ENCODE data around the gene TIMM50. TPM values are rescaled to one million over a fixed set of nuclear protein-coding genes. Genes with fewer than 3 reads are reported as not detected.

The TIMM50 gene
- total and polyA plus RNA-seq, 2 of the 13 experiments (the other 11 are each of a cell fraction or from before 2014, with no cell fraction given): 91.1 to 92.5 TPM

DNA sequence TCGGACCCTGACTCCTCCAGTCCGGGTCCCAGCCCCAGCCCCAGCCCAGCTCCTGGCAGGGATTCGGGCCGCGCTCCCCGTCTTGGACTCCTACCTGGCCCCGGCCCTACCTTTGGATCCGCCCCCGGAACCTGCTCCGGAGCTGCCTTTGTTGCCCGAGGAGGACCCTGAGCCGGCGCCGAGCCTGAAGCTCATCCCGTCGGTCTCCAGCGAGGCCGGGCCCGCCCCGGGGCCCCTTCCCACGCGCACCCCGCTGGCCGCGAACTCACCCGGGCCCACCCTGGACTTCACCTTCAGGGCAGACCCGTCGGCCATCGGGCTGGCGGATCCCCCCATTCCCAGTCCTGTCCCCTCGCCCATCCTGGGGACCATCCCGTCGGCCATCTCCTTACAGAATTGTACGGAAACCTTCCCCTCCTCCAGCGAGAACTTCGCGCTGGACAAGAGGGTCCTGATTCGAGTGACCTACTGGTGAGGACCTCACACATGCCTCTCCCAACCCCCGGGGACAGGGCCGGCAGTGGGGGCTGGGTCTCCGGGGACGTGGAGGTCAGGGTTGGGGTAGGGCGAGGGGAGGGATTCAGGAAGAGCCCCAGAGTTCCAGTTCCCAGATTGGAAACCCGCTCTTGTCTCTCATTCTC is 35.0 kb downstream of the TIMM50 start:
- intact Hi-C loops (cut with micrococcal nuclease; ENCODE audit: unreplicated experiment): no loop called here
- no peak for DNase-seq (ENCODE audit: low spot score)
- H3K9ac ChIP-seq (ENCODE audit: insufficient read depth, low read depth, low read length): no peak overlapping the region
- H3K79me2 ChIP-seq (ENCODE audit: insufficient read depth, low read length): no peaks in the 10 kb centered on the region
- H3K4me1 ChIP-seq (ENCODE audit: insufficient read depth, low read length): peaks cover 20% of the 10 kb centered on the region
- H3K27me3 ChIP-seq (ENCODE audit: control insufficient read depth in 1 of 2, insufficient read depth in 2 of 2, low read length in 2 of 2): peaks cover 1 to 36% of the 10 kb centered on the region in 2 experiments; a peak in 4 of 5 replicates
- H2AFZ ChIP-seq (ENCODE audit: low read length): peak overlapping the region; percentile 49
- in situ Hi-C loops (cut with HindIII; ENCODE audit: extremely low pct_ligation_motif_present, low pct_unique_long_range_greater_than_20kb): no loop called here
- H3K27ac ChIP-seq (ENCODE audit: extremely low read length, insufficient read depth, low read length): no peak overlapping the region
- 5% methylated on average over 18 of the region's 44 CpGs for WGBS (ENCODE audit: low lambda C conversion rate)
- peak; percentile 47 for ATAC-seq
- BruUV-seq (replicated peaks): no TSS peak
- no peak for FAIRE-seq
- no peaks in the 10 kb centered on the region for H3K36me3 ChIP-seq (replicated peaks in 1 of 2; ENCODE audit: control insufficient read depth in 1 of 2, insufficient read depth in 2 of 2, low read length in 2 of 2)
- H3K4me3 ChIP-seq (replicated peaks in 1 of 3; ENCODE audit: insufficient read depth in 1 of 3, low read depth in 2 of 3, low read length in 3 of 3): peak overlapping the region; percentile 65 to 83 (median 66)
- ChIA-PET POLR2A (no interaction called here), CTCF (ENCODE audit: low intra/inter-chr PET ratio, low total read pairs) (no interaction called here)
- peak overlapping the region; percentile 86 for H3K4me2 ChIP-seq (ENCODE audit: low read depth, low read length)
- H3K9me3 ChIP-seq (ENCODE audit: low read length): no peaks in the 10 kb centered on the region
- H4K20me1 ChIP-seq (ENCODE audit: insufficient read depth, low read length): no peaks in the 10 kb centered on the region
- TF ChIP-seq SOX6 (IDR thresholded peaks at IDR 0.05) (no peak), SOX6 (CRISPR knock-in tag; IDR thresholded peaks at IDR 0.05) (0 out of 2 replicates have a peak, but pooled peaks have one; percentile 15), RFX3 (CRISPR knock-in tag; IDR thresholded peaks at IDR 0.05) (no peak), SALL1 (CRISPR knock-in tag; IDR thresholded peaks at IDR 0.05) (0 out of 2 replicates have a peak, but pooled peaks have one; percentile 4), MYC (CRISPR knock-in tag; IDR thresholded peaks at IDR 0.05; ENCODE audit: borderline replicate concordance) (0 out of 2 replicates have a peak, but pooled peaks have one; percentile 2), ZFY (CRISPR knock-in tag; IDR thresholded peaks at IDR 0.05) (0 out of 2 replicates have a peak, but pooled peaks have one; percentile 9), SRSF1 (optimal IDR thresholded peaks at IDR 0.05; ENCODE audit: low read depth, low read length) (no peak), ZNF777 (CRISPR knock-in tag; IDR thresholded peaks at IDR 0.05) (peak; percentile 61), ZNF263 (CRISPR knock-in tag; IDR thresholded peaks at IDR 0.05) (no peak), ZNF550 (CRISPR knock-in tag; IDR thresholded peaks at IDR 0.05; ENCODE audit: borderline replicate concordance) (no peak), ZNF547 (CRISPR knock-in tag; IDR thresholded peaks at IDR 0.05) (0 out of 2 replicates have a peak, but pooled peaks have one; percentile 47)
- TF ChIP-seq, protein P1, sequence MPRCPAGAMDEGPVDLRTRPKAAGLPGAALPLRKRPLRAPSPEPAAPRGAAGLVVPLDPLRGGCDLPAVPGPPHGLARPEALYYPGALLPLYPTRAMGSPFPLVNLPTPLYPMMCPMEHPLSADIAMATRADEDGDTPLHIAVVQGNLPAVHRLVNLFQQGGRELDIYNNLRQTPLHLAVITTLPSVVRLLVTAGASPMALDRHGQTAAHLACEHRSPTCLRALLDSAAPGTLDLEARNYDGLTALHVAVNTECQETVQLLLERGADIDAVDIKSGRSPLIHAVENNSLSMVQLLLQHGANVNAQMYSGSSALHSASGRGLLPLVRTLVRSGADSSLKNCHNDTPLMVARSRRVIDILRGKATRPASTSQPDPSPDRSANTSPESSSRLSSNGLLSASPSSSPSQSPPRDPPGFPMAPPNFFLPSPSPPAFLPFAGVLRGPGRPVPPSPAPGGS (CRISPR knock-in tag; IDR thresholded peaks at IDR 0.05): 0 out of 2 replicates have a peak, but pooled peaks have one; percentile 16
- TF ChIP-seq, protein P2, sequence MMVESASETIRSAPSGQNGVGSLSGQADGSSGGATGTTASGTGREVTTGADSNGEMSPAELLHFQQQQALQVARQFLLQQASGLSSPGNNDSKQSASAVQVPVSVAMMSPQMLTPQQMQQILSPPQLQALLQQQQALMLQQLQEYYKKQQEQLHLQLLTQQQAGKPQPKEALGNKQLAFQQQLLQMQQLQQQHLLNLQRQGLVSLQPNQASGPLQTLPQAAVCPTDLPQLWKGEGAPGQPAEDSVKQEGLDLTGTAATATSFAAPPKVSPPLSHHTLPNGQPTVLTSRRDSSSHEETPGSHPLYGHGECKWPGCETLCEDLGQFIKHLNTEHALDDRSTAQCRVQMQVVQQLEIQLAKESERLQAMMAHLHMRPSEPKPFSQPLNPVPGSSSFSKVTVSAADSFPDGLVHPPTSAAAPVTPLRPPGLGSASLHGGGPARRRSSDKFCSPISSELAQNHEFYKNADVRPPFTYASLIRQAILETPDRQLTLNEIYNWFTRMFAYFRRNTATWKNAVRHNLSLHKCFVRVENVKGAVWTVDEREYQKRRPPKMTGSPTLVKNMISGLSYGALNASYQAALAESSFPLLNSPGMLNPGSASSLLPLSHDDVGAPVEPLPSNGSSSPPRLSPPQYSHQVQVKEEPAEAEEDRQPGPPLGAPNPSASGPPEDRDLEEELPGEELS (CRISPR knock-in tag; IDR thresholded peaks at IDR 0.05): no peak
- TF ChIP-seq, protein P3, sequence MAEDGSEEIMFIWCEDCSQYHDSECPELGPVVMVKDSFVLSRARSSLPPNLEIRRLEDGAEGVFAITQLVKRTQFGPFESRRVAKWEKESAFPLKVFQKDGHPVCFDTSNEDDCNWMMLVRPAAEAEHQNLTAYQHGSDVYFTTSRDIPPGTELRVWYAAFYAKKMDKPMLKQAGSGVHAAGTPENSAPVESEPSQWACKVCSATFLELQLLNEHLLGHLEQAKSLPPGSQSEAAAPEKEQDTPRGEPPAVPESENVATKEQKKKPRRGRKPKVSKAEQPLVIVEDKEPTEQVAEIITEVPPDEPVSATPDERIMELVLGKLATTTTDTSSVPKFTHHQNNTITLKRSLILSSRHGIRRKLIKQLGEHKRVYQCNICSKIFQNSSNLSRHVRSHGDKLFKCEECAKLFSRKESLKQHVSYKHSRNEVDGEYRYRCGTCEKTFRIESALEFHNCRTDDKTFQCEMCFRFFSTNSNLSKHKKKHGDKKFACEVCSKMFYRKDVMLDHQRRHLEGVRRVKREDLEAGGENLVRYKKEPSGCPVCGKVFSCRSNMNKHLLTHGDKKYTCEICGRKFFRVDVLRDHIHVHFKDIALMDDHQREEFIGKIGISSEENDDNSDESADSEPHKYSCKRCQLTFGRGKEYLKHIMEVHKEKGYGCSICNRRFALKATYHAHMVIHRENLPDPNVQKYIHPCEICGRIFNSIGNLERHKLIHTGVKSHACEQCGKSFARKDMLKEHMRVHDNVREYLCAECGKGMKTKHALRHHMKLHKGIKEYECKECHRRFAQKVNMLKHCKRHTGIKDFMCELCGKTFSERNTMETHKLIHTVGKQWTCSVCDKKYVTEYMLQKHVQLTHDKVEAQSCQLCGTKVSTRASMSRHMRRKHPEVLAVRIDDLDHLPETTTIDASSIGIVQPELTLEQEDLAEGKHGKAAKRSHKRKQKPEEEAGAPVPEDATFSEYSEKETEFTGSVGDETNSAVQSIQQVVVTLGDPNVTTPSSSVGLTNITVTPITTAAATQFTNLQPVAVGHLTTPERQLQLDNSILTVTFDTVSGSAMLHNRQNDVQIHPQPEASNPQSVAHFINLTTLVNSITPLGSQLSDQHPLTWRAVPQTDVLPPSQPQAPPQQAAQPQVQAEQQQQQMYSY (CRISPR knock-in tag; IDR thresholded peaks at IDR 0.05): peak; percentile 90

Measured in HepG2 (cell line).